Hepatic stellate cell (primary cell): ENCODE measurements around the gene SCML2.
"Not testable (repeated sequence)": the region's sequence is repeated elsewhere in the genome, so short reads cannot be mapped to it uniquely, and the experiment has no call there.

Experiments used
- DNase-seq: peaks from one replicate; pipeline ENCODE4 v3.0.0; 2011; ENCODE audit warnings: low spot score

Gene SCML2

DNA sequence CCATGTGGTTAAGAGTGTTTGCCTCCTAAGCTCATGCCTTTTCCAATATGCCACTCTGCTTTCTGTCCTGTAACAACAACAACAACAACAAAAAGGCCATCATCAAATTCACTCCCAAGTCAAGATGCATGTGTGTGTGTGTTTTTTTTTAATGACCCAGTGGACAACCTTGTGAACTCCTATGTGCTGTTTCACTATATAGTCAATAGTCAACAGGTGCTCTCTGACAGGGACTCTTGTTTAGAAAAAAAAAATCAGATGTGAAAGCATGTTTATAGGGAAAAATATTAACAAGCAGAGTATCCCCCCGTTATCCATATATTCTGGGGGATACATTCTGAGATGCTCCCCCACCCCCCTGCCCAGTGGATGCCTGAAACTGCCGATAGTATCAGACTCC lies 83.2 kb downstream of the SCML2 start:
- DNase-seq, result no peak

DNA sequence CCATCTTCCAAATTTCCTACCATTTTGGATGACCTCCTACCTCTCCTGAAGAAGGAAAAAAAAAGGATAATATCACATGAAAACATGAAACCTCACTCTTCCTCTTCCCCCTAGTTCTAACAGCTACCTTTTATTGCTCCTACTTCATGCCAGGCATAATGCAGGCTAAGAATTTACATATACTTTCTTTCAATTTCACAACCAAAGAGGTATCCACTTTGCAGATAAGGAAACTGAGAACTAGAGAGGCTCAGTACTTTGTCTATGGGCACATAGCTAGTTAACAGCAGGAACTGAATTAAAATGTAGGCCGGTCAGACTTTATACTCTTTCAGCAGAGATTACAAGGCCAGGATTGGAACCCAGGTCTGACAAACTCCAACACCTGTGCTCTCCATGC lies 99.4 kb downstream of the SCML2 start:
- no peak for DNase-seq

DNA sequence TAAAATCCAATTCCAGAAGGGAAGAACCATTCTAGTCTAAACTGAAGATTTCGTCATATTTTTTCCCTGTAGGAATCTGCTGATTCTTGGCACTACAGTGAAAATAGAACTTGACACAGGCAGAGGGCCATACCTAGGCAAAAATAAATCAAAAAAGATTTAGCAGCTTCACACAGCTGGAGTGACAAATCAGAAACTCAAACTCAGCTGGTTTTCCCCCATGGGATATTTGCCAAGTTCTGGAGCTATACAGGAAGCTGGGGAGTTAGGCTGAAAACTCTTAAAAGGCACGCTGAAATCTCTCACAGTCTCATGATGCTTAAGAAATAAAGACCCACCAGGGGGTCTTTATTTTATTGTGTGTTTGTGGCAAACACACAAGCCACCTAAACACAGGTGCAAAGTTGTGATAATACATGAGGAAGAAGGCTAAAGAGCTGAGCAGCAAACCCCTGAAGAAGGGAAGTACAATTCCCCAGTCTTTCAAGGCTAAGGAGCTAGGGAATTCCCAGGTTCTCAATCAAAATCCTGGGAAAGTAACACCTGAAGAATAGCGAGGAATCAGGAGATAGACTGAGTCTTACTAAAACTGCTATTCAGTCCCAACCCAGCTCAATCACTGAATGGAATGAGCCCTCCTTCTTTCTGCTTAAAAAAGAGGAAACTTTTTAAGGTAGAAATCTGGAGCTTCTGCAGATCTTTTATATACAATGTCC lies 101.7 kb downstream of the SCML2 start:
- DNase-seq, result no peak

DNA sequence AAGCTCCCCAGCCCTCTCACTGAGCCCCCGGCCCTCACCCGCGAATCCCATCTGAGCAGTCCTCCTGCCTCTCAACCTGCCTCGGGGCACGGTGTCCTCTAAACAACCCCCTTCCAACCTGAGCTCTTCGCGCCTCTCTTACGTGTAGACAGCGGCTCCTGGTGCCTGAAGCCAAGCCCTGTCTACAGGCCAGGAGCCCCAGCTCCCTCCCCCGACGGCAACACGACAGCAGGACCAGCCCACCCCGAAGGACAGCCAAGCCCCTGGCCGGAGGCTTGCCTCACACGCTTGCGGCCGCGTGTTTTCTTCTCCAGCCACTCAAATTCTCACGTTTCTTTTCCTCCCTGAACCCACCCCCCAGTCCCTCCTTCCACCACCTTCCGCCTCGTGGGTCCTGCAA lies 124.8 kb downstream of the SCML2 start:
- DNase-seq, result not testable (repeated sequence)

DNA sequence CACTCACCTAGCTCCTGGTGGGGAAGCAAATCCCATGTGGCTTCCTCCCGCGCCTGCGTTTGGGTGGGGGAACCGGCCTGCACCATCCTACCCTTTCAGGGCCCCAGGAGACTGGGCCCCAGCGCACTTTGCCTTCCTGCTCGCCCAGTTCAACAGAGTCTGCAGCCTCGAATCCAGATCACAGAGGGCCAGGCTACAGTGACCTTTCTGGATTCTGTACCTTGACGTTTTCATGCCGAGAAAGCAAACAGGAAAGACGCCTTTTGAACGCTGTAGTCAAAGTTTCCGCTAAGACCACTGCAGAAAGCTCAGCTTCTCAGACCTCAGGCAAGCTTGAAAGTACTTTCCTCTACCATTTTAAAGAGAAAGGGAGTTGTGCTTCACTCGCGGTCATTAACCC lies 126.4 kb downstream of the SCML2 start:
- no peak for DNase-seq

DNA sequence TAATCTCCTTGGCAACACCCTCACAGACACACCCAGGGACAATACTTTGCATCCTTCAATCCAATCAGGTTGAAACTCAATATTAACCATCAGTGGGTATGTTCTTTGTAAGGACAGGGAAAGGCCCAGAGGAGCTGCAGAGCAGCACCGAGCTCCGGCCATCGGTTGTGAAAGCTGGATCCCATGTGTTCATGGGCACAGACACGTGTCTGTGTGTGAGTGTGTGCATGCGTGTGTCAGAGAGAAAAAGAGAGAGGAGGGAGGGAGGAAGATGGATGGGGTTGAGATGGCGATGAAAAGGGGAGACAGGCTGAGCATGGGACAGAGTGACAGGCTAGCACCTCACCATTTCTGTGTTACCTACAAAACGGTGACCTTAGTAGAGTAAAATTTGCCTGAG lies 127.0 kb downstream of the SCML2 start:
- DNase-seq, result no peak

DNA sequence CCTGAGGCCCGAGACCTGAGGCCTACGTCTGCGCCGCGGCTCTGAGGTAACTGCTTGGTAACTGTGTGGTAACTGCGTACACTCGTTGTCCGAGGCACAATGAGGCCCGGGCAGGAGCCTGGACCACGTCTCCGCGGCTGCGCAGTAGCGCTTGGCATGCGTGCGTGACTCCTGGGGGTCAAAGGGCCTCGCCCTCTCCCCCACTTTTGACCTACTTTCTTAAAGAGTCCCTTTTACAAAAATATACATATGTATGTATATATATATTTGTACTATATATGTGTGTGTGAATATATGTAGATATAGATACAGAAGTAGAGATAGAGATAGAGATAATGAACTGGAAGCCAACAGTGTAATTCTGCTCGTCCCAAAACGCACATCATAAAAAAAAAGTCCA lies 133.7 kb downstream of the SCML2 start, which contains the start of gene BEND2:
Gene BEND2, minus strand, starts transcription at position 101 of the 400 bp plus-strand sequence. CDS start 136 bp downstream, outside the sequence.
- no peak for DNase-seq

DNA sequence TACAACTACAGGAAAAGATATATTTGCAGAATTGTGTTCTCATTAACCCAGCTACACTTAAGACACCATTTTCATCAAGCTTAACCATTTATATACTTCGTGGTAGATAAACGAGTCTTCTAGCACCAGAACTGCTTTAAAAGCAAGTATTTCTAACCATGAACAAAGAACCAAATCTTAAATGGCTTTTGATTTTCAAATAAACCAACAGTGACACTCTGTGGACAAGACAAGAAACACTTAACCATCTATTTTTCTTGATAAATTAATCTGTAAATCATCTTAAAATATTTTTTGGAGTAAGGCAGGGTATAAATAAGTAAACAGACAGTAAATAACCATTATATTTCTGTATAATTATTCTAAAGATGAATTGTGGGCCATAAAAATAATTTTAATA lies 144.0 kb downstream of the SCML2 start:
- no peak for DNase-seq

DNA sequence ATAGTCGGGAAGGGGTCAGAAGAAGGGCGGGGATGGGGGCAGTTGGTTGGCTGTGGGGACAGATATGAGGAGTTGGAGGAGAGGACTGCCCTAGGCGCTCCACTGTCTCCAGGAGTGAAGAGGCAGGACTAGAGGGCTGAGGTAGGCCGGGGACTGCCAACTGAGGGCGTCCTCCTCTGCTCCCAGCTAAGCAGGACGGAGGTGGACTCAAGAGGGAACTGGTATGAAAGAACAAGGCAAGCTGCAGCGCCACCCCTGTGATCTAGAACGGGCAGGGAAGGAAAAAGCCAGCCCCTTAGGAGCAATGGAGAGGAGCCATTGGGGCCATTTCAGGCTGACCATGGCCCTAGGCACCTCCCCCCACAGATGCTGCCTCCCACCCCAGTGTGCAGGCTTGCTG lies 147.8 kb downstream of the SCML2 start:
- no peak for DNase-seq

DNA sequence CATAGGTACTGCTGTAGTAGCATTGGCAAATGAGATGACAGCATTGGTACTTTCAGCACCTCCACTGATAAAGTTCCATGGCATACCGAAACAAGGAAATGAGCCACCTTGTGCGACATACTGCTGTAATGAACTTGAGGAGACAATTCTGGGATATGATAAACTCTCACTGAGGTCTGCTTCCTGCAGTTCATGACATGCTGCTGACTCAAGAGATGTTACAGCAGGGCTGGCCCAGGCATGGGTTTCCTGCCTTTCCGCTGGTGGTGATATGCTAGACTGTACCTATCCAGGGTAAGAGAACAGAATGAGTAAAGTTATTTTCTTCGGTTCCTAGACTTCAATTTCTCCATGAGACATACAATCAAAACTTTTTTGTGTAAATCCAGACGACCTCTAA lies 150.9 kb downstream of the SCML2 start:
- DNase-seq, result no peak

DNA sequence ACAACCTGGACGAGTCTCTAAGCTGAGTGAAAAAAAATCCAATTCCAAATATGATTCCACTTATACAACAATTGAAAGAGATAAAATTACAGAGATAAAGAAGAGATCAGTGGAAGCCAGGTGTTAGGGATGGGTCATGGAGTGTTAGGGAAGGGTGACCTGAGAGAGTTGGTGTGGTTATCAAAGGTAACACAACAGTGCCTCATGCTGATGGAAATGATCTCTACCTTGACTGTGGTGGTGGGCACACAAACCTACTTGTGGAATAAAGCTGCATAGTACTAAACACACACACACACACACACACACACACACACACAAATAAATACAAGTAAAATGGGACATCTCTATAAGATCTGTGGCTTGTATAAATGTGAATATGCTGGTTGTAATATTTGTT lies 159.8 kb downstream of the SCML2 start:
- DNase-seq, result no peak
